Activated CD8-positive, alpha-beta memory T cell treated with anti-CD3 and anti-CD28 coated beads for 48 hours (primary cell): ENCODE measurements around the gene FAM240A.

Experiments used
- DNase-seq, 3 experiments: peaks; one replicate each; pipeline ENCODE4 v3.0.0-alpha.2; 2020; ENCODE audit warnings: low read depth in 2 of 3, low spot score in 2 of 3

Gene FAM240A

GRCh38 chr3:46661776-46662766 lies 49.7 kb downstream of the FAM240A start:
- no peak for DNase-seq

- no peak for DNase-seq
Observed at GRCh38 chr3:46662771-46663551, 50.6 kb downstream of the FAM240A start.

- DNase-seq, result no peak
Observed at GRCh38 chr3:46663591-46664135, 51.3 kb downstream of the FAM240A start.

GRCh38 chr3:46664188-46664970 lies 52.1 kb downstream of the FAM240A start:
- DNase-seq, result no peak

- no peak for DNase-seq
Observed at GRCh38 chr3:46664971-46665762, 52.8 kb downstream of the FAM240A start.

- no peak for DNase-seq
Observed at GRCh38 chr3:46665763-46666452, 53.6 kb downstream of the FAM240A start.

GRCh38 chr3:46666453-46666845 lies 54.1 kb downstream of the FAM240A start:
- no peak for DNase-seq

GRCh38 chr3:46667061-46667621 lies 54.8 kb downstream of the FAM240A start:
- no peak for DNase-seq

- no peak for DNase-seq
Observed at GRCh38 chr3:46667657-46668056, 55.3 kb downstream of the FAM240A start.

GRCh38 chr3:46668116-46668515 lies 55.8 kb downstream of the FAM240A start:
- DNase-seq, result no peak

GRCh38 chr3:46668591-46668990 lies 56.3 kb downstream of the FAM240A start:
- DNase-seq, result no peak

- no peak for DNase-seq
Observed at GRCh38 chr3:46669191-46669999, 57.1 kb downstream of the FAM240A start.

- DNase-seq, result no peak
Observed at GRCh38 chr3:46670000-46670890, 57.9 kb downstream of the FAM240A start.

GRCh38 chr3:46670891-46671427 lies 58.6 kb downstream of the FAM240A start:
- no peak for DNase-seq

GRCh38 chr3:46671541-46672348 lies 59.4 kb downstream of the FAM240A start:
- DNase-seq, result no peak

GRCh38 chr3:46672349-46672695 lies 60.0 kb downstream of the FAM240A start:
- no peak for DNase-seq
